ENCODE results near the gene POP5.

- TF ChIP-seq CTCF (IDR thresholded peaks at IDR 0.05) (no peak), POLR2A (IDR thresholded peaks at IDR 0.05) (no peak)
These were observed 51.4 kb downstream of the POP5 start for GRCh38 chr12:120529641-120530417.
